Keratinocyte (primary cell): ENCODE results near the gene GSN. TPM values are rescaled to one million over a fixed set of nuclear protein-coding genes. Genes with fewer than 3 reads are reported as not detected.

Experiments
- DNase-seq: peaks from one replicate; pipeline ENCODE4 v3.0.0-alpha.2; 2011; ENCODE audit warnings: low read depth, missing footprints, low spot score
- FAIRE-seq: peaks from 2 replicates; lab custom pipeline; 2011; peaks lifted over from hg19 to GRCh38; lab: Jason Lieb, UNC
- H2AFZ ChIP-seq: 2 replicates; pipeline ENCODE4 v1.6.0; 2012; ENCODE audit warnings: low read length, control low read depth, inconsistent platforms; ENCODE audit not compliant: control insufficient read depth
- H3K27ac ChIP-seq: 2 replicates; pipeline ENCODE4 v1.5.1; 2011; ENCODE audit warnings: low read length; ENCODE audit not compliant: control insufficient read depth, insufficient read depth
- H3K27me3 ChIP-seq: 3 replicates; pipeline ENCODE4 v1.6.0; 2011; ENCODE audit warnings: low read length; ENCODE audit not compliant: control insufficient read depth, insufficient read depth; ENCODE audit errors: extremely low read depth
- H3K36me3 ChIP-seq, 2 experiments: 2 replicates in 1 of 2; 3 replicates in 1 of 2; pipeline ENCODE4 v1.5.1; 2011; ENCODE audit warnings: low read length in 2 of 2, mild to moderate bottlenecking in 1 of 2; ENCODE audit not compliant: control insufficient read depth in 2 of 2, insufficient read depth in 2 of 2; ENCODE audit errors: extremely low read depth in 1 of 2
- H3K4me1 ChIP-seq: 3 replicates; pipeline ENCODE4 v1.5.1; 2011; ENCODE audit warnings: low read length; ENCODE audit not compliant: control insufficient read depth, insufficient read depth; ENCODE audit errors: extremely low read depth
- H3K4me2 ChIP-seq: 3 replicates; pipeline ENCODE4 v1.6.0; 2011; ENCODE audit warnings: low read depth, low read length; ENCODE audit not compliant: control insufficient read depth, insufficient read depth; ENCODE audit errors: extremely low read depth
- H3K4me3 ChIP-seq, 3 experiments: fragments of 200-600 bp in 1 of 3; sonication (generic) in 1 of 3; 2 replicates in 2 of 3; 3 replicates in 1 of 3; pipeline ENCODE4 v1.5.1; 2011 to 2016; ENCODE audit warnings: low read length in 3 of 3, mild to moderate bottlenecking in 3 of 3, control low read depth in 2 of 3, inconsistent platforms in 1 of 3, low read depth in 1 of 3, mixed read lengths in 1 of 3, mixed run types in 1 of 3, moderate library complexity in 1 of 3; ENCODE audit not compliant: control insufficient read depth in 2 of 3, insufficient read depth in 2 of 3; ENCODE audit errors: extremely low read depth in 1 of 3
- H3K79me2 ChIP-seq: 2 replicates; pipeline ENCODE4 v1.6.0; 2012; ENCODE audit warnings: low read length; ENCODE audit not compliant: control insufficient read depth, insufficient read depth
- H3K9ac ChIP-seq: 3 replicates; pipeline ENCODE4 v1.6.0; 2011; ENCODE audit warnings: low read length; ENCODE audit not compliant: control insufficient read depth, insufficient read depth; ENCODE audit errors: extremely low read depth
- H3K9me1 ChIP-seq: 3 replicates; pipeline ENCODE4 v1.6.0; 2011; ENCODE audit warnings: low read length; ENCODE audit not compliant: control insufficient read depth, insufficient read depth; ENCODE audit errors: extremely low read depth
- H3K9me3 ChIP-seq: 2 replicates; pipeline ENCODE4 v1.5.1; 2012; ENCODE audit warnings: low read depth, low read length; ENCODE audit not compliant: control insufficient read depth
- H4K20me1 ChIP-seq: 3 replicates; pipeline ENCODE4 v1.6.0; 2011; ENCODE audit warnings: low read length; ENCODE audit not compliant: control insufficient read depth, insufficient read depth; ENCODE audit errors: extremely low read depth
- EZH2 ChIP-seq: IDR thresholded peaks from one replicate; pipeline ENCODE4 v1.6.1; 2012; ENCODE audit warnings: inconsistent platforms, mild to moderate bottlenecking, low read length, moderate library complexity
- dilution Hi-C: fragments of 300-500 bp; cut with MboI; formaldehyde crosslinking; loops from one replicate; pipeline ENCODE4 v1.7.0; 2020; ENCODE audit warnings: low sequenced_read_pairs; ENCODE audit not compliant: extremely low pct_ligation_motif_present
- polyA plus RNA-seq, 5 experiments: library from polyadenylated mRNA; depleted of rRNA in 3 of 5; stranded (reverse) in 3 of 5; stranded (forward) in 1 of 5; unstranded in 1 of 5; fragments of >200 nt; gene quantifications; 1 replicate in 1 of 5; 2 replicates in 3 of 5; 3 replicates in 1 of 5; pipeline versions ENCODE4 v1.2.1 to v1.2.3, GENCODE V29; 2011 to 2012; ENCODE audit warnings: missing spikeins in 2 of 5, low read depth in 1 of 5, low replicate concordance in 1 of 5
- TF ChIP-seq, protein P1 (sequence below), 3 experiments: IDR thresholded peaks in 1 of 3; conservative IDR thresholded peaks in 1 of 3; optimal IDR thresholded peaks in 1 of 3; 2 replicates in 2 of 3; 3 replicates in 1 of 3; pipeline versions ENCODE3 to v1.5.1; 2011; ENCODE audit warnings: low read length in 3 of 3, mild to moderate bottlenecking in 3 of 3, moderate library complexity in 2 of 3, control low read depth in 1 of 3, inconsistent platforms in 1 of 3; ENCODE audit not compliant: insufficient read depth in 2 of 3; ENCODE audit errors: extremely low read depth in 1 of 3

Gene GSN
- polyA plus RNA-seq, 1 donor (not counting 4 experiments of a cell fraction or from before 2014, with no cell fraction given), result 166 TPM

DNA sequence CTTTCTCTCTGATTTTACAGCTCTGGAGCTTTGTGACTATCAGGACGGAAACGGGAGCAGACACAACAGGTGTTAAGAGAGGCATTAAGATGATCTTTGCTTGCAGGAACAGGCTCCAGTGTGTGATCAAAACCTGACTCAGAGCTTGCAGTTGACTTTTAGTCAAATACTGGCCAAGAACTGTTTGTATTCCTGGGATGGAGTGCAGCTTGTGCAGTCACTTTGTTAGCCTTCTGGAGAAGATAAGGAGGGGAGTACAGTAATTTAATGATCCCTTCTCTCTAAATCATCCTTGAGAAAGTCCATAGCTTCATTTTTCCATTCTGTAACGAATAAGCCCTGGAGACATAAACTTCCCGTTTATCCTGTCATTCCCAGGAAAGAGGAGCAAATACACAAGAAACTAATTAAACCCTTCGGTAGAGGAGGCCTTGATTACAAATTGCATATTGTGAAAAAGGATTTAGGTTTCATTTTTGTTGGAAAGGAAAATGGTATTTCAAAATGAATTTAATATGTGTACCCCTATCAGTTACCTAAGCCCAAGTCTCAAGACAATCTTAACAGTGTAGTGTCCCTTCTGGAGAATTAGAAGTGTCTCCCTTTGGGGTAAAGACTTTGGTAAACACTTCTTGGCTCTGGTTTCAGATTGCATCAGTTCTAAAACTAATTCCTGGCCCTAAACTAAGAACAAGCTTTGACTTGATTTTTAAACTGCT lies 105.2 kb downstream of the GSN start:
- no peak overlapping the region for H2AFZ ChIP-seq
- FAIRE-seq, result peak; percentile 99
- no peak for TF ChIP-seq EZH2
- TF ChIP-seq, protein P1, sequence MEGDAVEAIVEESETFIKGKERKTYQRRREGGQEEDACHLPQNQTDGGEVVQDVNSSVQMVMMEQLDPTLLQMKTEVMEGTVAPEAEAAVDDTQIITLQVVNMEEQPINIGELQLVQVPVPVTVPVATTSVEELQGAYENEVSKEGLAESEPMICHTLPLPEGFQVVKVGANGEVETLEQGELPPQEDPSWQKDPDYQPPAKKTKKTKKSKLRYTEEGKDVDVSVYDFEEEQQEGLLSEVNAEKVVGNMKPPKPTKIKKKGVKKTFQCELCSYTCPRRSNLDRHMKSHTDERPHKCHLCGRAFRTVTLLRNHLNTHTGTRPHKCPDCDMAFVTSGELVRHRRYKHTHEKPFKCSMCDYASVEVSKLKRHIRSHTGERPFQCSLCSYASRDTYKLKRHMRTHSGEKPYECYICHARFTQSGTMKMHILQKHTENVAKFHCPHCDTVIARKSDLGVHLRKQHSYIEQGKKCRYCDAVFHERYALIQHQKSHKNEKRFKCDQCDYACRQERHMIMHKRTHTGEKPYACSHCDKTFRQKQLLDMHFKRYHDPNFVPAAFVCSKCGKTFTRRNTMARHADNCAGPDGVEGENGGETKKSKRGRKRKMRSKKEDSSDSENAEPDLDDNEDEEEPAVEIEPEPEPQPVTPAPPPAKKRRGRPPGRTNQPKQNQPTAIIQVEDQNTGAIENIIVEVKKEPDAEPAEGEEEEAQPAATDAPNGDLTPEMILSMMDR (optimal IDR thresholded peaks at IDR 0.05 in 1 of 3, IDR thresholded peaks at IDR 0.05 in 1 of 3, conservative IDR thresholded peaks at IDR 0.05 in 1 of 3; ENCODE audit: extremely low read depth in 1 of 3, insufficient read depth in 2 of 3, low read length in 3 of 3), result no peak
- H3K4me2 ChIP-seq, result peak overlapping the region; percentile 63
- dilution Hi-C loops, result no loop called here
- no peaks in the 10 kb centered on the region for H3K9me3 ChIP-seq
- H3K9ac ChIP-seq, result peak overlapping the region; percentile 41
- no peaks in the 10 kb centered on the region for H3K27me3 ChIP-seq
- peak overlapping the region in 2 of 3 experiments; percentile 16 to 20 for H3K4me3 ChIP-seq
- H3K4me1 ChIP-seq, result peaks cover 45% of the 10 kb centered on the region
- H3K27ac ChIP-seq, result peak overlapping the region; percentile 90
- peak; percentile 80 for DNase-seq
- H3K36me3 ChIP-seq, result no peaks in the 10 kb centered on the region
- no peaks in the 10 kb centered on the region for H4K20me1 ChIP-seq
- H3K9me1 ChIP-seq, result no peaks in the 10 kb centered on the region
- peaks cover 15% of the 10 kb centered on the region for H3K79me2 ChIP-seq

DNA sequence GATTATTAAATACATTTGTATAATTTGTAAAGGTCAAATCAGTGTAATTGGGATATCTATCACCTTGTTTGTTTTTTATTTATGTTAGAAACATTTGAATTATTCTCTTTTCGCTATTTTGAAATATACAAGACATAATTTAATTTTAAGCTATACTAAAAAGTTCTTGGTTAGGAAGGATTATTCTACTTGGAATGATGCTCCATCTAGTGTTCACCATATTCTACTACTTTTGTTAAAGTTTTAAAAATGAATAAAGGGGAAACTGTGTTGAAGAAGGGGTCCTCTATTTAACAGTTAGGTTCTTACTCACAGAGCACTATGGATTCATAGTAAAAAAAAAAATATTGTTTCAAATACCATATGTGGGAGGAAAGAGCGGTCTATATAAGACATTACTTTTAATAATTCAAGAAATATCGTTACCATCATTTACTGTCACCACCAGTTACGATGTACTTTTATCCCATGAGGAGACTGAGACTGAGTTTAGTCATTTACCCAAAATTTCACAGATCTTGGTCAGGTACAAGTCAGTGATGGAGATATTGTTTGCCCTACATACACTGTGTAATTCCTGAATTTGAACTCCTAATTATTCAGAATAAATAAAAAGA lies 108.4 kb downstream of the GSN start:
- no peak for FAIRE-seq
- Histone ChIP-seq H3K9ac (no peak overlapping the region), H3K27me3 (no peaks in the 10 kb centered on the region), H2AFZ (no peak overlapping the region), H3K9me1 (no peaks in the 10 kb centered on the region), H3K27ac (no peak overlapping the region), H3K79me2 (no peaks in the 10 kb centered on the region), H3K4me1 (peaks cover 40% of the 10 kb centered on the region), H4K20me1 (no peaks in the 10 kb centered on the region), H3K36me3 (no peaks in the 10 kb centered on the region), H3K4me2 (no peak overlapping the region), H3K9me3 (no peaks in the 10 kb centered on the region), H3K4me3 (no peak overlapping the region)
- no peak for DNase-seq
- dilution Hi-C loops, result no loop called here
- TF ChIP-seq EZH2, result no peak
- TF ChIP-seq, protein P1 (optimal IDR thresholded peaks at IDR 0.05 in 1 of 3, IDR thresholded peaks at IDR 0.05 in 1 of 3, conservative IDR thresholded peaks at IDR 0.05 in 1 of 3; ENCODE audit: extremely low read depth in 1 of 3, insufficient read depth in 2 of 3, low read length in 3 of 3), result peak in 2 of 3 experiments; percentile 12
